Measurements from ENCODE around the gene MCAM. TPM values are rescaled to one million over a fixed set of nuclear protein-coding genes. Genes with fewer than 3 reads are reported as not detected.

The MCAM gene
- total and polyA plus RNA-seq, 4 donors = 2.2 to 49.6 (median 9.3) TPM

DNA sequence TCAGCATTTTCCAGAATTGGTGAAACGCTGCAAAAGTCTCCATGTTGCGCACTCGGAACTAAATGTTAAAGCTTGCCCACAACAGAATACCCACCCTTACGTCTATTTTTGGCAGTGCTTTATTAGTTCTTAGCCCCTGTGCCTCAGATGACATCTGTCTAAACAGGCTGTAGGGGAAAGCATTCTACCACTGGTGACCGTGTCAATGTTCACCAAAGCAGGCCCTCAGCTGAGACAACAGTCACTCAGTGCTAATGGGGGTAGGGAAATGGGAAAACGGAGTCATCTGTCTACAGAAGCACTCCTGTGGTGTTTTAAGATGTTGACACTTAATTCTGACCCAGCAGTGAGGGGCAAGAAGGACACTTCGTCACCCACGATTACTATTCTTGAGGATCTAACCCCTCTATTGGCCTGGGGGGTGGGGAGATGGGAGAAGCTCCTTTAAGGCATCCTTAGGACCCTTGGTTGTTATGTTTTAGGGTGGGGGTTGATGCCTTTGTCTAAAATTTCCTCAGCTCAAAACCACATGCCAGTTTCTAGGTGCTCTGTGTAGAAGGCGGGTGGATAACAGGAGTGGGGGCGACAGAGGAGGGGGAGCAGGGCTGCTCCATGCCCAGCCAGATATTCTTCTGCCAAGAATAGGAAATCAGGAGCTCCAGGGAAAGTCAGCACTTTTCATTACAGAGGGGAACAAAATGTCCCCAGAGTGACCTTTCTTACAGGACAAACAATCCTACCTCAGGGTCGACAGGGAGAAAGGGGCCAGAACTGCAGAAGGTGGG lies 45.2 kb upstream of the MCAM start:
- H3K9ac ChIP-seq (ENCODE audit: low read depth in 1 of 2, low read length in 2 of 2) = peak overlapping the region; percentile 5 to 40
- no peak for TF ChIP-seq ATF3 (IDR thresholded peaks at IDR 0.05)
- TF ChIP-seq RXRA (IDR thresholded peaks at IDR 0.05) = peak in 1 of 2 donors; percentile 31
- H3K4me1 ChIP-seq (ENCODE audit: control insufficient read depth in 4 of 4, insufficient read depth in 4 of 4, low read length in 3 of 4) = peaks cover 15 to 59% (median 44%) of the 10 kb centered on the region in 4 donors
- no peaks in the 10 kb centered on the region for H3K9me3 ChIP-seq (ENCODE audit: control insufficient read depth in 4 of 4, low read length in 3 of 4)
- no peak for DNase-seq (ENCODE audit: low spot score)
- peak overlapping the region; percentile 57 to 80 for H3K27ac ChIP-seq (ENCODE audit: low read depth in 1 of 2, low read length in 2 of 2)
- H3K36me3 ChIP-seq (ENCODE audit: control insufficient read depth in 4 of 4, insufficient read depth in 3 of 4, low read depth in 1 of 4, low read length in 3 of 4) = peaks cover 0 to 19% (median 11%) of the 10 kb centered on the region in 4 donors
- 66% methylated on average over 11 of the region's 11 CpGs for WGBS
- H3K4me3 ChIP-seq (ENCODE audit: low read depth in 1 of 3, low read length in 3 of 3) = peak overlapping the region in 2 of 3 donors; percentile 58 to 73
- no peaks in the 10 kb centered on the region for H3K27me3 ChIP-seq (ENCODE audit: control insufficient read depth in 4 of 4, insufficient read depth in 4 of 4, low read length in 3 of 4)

- Histone ChIP-seq H3K4me3 (ENCODE audit: low read depth in 1 of 3, low read length in 3 of 3) (peak overlapping the region in 1 of 3 donors; percentile 10), H3K9ac (ENCODE audit: low read depth in 1 of 2, low read length in 2 of 2) (peak overlapping the region; percentile 5 to 40), H3K27me3 (ENCODE audit: control insufficient read depth in 4 of 4, insufficient read depth in 4 of 4, low read length in 3 of 4) (no peaks in the 10 kb centered on the region), H3K36me3 (ENCODE audit: control insufficient read depth in 4 of 4, insufficient read depth in 3 of 4, low read depth in 1 of 4, low read length in 3 of 4) (peaks cover 0 to 19% (median 11%) of the 10 kb centered on the region in 4 donors), H3K9me3 (ENCODE audit: control insufficient read depth in 4 of 4, low read length in 3 of 4) (no peaks in the 10 kb centered on the region), H3K4me1 (ENCODE audit: control insufficient read depth in 4 of 4, insufficient read depth in 4 of 4, low read length in 3 of 4) (peaks cover 15 to 55% (median 37%) of the 10 kb centered on the region in 4 donors), H3K27ac (ENCODE audit: low read depth in 1 of 2, low read length in 2 of 2) (peak overlapping the region; percentile 57 to 59)
- 20% methylated on average over 8 of the region's 8 CpGs for WGBS
- peak in 1 of 2 donors; percentile 54 for TF ChIP-seq GABPA (IDR thresholded peaks at IDR 0.05 in 1 of 2, conservative IDR thresholded peaks at IDR 0.05 in 1 of 2)
- TF ChIP-seq, protein P1, sequence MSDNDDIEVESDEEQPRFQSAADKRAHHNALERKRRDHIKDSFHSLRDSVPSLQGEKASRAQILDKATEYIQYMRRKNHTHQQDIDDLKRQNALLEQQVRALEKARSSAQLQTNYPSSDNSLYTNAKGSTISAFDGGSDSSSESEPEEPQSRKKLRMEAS (IDR thresholded peaks at IDR 0.05) = peak; percentile 84
- peak; percentile 73 to 83 for TF ChIP-seq HNF4A (conservative IDR thresholded peaks at IDR 0.05)
- peak; percentile 70 for TF ChIP-seq ZBTB33 (IDR thresholded peaks at IDR 0.05)
- no peak for TF ChIP-seq TAF1 (conservative IDR thresholded peaks at IDR 0.05)
- peak; percentile 83 to 93 for TF ChIP-seq RXRA (IDR thresholded peaks at IDR 0.05)
- TF ChIP-seq ATF3 (IDR thresholded peaks at IDR 0.05) = no peak
- TF ChIP-seq EGR1 (IDR thresholded peaks at IDR 0.05; ENCODE audit: low read depth in 2 of 2) = peak; percentile 73 to 80
- TF ChIP-seq, protein P2, sequence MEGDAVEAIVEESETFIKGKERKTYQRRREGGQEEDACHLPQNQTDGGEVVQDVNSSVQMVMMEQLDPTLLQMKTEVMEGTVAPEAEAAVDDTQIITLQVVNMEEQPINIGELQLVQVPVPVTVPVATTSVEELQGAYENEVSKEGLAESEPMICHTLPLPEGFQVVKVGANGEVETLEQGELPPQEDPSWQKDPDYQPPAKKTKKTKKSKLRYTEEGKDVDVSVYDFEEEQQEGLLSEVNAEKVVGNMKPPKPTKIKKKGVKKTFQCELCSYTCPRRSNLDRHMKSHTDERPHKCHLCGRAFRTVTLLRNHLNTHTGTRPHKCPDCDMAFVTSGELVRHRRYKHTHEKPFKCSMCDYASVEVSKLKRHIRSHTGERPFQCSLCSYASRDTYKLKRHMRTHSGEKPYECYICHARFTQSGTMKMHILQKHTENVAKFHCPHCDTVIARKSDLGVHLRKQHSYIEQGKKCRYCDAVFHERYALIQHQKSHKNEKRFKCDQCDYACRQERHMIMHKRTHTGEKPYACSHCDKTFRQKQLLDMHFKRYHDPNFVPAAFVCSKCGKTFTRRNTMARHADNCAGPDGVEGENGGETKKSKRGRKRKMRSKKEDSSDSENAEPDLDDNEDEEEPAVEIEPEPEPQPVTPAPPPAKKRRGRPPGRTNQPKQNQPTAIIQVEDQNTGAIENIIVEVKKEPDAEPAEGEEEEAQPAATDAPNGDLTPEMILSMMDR (IDR thresholded peaks at IDR 0.05; ENCODE audit: low read depth, low read length, missing input control) = no peak
- TF ChIP-seq YY1 (IDR thresholded peaks at IDR 0.05) = no peak
- peak; percentile 28 for TF ChIP-seq NR2F2 (IDR thresholded peaks at IDR 0.05)
- peak; percentile 72 for TF ChIP-seq FOXA1 (IDR thresholded peaks at IDR 0.05)
- TF ChIP-seq FOXA2 (IDR thresholded peaks at IDR 0.05) = peak; percentile 47
- peak; percentile 68 for TF ChIP-seq HNF4G (IDR thresholded peaks at IDR 0.05)
- peak; percentile 47 to 84 for TF ChIP-seq JUND (IDR thresholded peaks at IDR 0.05)
- TF ChIP-seq RAD21 (IDR thresholded peaks at IDR 0.05) = peak; percentile 40 to 43
- TF ChIP-seq, protein P3, sequence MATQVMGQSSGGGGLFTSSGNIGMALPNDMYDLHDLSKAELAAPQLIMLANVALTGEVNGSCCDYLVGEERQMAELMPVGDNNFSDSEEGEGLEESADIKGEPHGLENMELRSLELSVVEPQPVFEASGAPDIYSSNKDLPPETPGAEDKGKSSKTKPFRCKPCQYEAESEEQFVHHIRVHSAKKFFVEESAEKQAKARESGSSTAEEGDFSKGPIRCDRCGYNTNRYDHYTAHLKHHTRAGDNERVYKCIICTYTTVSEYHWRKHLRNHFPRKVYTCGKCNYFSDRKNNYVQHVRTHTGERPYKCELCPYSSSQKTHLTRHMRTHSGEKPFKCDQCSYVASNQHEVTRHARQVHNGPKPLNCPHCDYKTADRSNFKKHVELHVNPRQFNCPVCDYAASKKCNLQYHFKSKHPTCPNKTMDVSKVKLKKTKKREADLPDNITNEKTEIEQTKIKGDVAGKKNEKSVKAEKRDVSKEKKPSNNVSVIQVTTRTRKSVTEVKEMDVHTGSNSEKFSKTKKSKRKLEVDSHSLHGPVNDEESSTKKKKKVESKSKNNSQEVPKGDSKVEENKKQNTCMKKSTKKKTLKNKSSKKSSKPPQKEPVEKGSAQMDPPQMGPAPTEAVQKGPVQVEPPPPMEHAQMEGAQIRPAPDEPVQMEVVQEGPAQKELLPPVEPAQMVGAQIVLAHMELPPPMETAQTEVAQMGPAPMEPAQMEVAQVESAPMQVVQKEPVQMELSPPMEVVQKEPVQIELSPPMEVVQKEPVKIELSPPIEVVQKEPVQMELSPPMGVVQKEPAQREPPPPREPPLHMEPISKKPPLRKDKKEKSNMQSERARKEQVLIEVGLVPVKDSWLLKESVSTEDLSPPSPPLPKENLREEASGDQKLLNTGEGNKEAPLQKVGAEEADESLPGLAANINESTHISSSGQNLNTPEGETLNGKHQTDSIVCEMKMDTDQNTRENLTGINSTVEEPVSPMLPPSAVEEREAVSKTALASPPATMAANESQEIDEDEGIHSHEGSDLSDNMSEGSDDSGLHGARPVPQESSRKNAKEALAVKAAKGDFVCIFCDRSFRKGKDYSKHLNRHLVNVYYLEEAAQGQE (IDR thresholded peaks at IDR 0.05) = peak; percentile 58
- TF ChIP-seq SP1 (IDR thresholded peaks at IDR 0.05) = peak; percentile 83
- DNase-seq (ENCODE audit: low spot score) = no peak
These were observed 44.3 kb upstream of the MCAM start for GRCh38 chr11:119361056-119361787.
